ENCODE results near the gene FBL.

Gene FBL

DNA sequence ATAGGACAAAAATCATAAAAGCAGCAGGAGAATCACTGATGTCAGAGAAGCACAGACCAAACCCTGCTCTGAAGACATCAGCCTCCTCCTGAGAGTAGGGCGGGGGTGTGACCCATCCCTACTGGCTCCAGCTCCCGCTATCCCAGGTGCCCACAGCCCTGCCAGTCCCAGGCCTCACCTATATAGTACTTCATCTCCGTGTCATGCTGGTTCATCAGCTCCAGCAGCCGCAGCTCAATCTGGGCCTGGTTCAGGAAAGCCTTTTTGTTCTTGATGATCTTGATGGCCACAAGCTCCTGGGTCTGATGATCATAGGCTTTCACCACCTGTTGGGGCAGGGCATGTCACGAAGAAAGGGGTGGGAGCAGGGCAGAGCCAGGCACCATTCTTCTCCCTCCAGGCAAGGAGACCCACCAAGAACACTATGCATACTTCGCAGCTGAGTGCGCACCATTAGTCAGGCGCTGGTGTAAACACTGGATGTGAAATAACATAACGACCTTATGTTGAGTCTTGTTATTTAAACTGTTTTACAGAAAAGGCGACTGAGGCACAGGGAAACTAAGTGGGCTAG lies 16.4 kb downstream of the FBL start:
- Histone ChIP-seq H3K4me3 (ENCODE audit: low read length, poor library complexity, severe bottlenecking) (no peak overlapping the region), H2AFZ (ENCODE audit: low read length) (no peak overlapping the region), H3K79me2 (ENCODE audit: insufficient read depth, low read length) (peaks cover 21% of the 10 kb centered on the region; the same call in 1 of the 2 replicates), H3K36me3 (ENCODE audit: insufficient read depth, low read length) (peaks cover 44% of the 10 kb centered on the region; the same call in 1 of the 2 replicates), H3K9me3 (ENCODE audit: insufficient read depth, low read depth, low read length) (no peaks in the 10 kb centered on the region), H3K27me3 (ENCODE audit: insufficient read depth, low read length, poor library complexity, severe bottlenecking) (no peaks in the 10 kb centered on the region), H3K9ac (ENCODE audit: low read depth, low read length, poor library complexity, severe bottlenecking) (no peak overlapping the region), H3K4me1 (ENCODE audit: insufficient read depth, low read length, poor library complexity, severe bottlenecking) (peaks cover 13% of the 10 kb centered on the region), H3K4me2 (ENCODE audit: low read depth, low read length, poor library complexity, severe bottlenecking) (no peak overlapping the region), H4K20me1 (ENCODE audit: insufficient read depth, low read length, poor library complexity, severe bottlenecking) (no peaks in the 10 kb centered on the region), H3F3A (ENCODE audit: low read depth) (0 out of 2 replicates have a peak, but pooled peaks cover under 1% of the 10 kb centered on the region), H3K9me2 (replicated peaks; ENCODE audit: low read depth, low read length) (no peaks in the 10 kb centered on the region)
- TF ChIP-seq, protein P1, sequence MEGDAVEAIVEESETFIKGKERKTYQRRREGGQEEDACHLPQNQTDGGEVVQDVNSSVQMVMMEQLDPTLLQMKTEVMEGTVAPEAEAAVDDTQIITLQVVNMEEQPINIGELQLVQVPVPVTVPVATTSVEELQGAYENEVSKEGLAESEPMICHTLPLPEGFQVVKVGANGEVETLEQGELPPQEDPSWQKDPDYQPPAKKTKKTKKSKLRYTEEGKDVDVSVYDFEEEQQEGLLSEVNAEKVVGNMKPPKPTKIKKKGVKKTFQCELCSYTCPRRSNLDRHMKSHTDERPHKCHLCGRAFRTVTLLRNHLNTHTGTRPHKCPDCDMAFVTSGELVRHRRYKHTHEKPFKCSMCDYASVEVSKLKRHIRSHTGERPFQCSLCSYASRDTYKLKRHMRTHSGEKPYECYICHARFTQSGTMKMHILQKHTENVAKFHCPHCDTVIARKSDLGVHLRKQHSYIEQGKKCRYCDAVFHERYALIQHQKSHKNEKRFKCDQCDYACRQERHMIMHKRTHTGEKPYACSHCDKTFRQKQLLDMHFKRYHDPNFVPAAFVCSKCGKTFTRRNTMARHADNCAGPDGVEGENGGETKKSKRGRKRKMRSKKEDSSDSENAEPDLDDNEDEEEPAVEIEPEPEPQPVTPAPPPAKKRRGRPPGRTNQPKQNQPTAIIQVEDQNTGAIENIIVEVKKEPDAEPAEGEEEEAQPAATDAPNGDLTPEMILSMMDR (conservative IDR thresholded peaks at IDR 0.05; ENCODE audit: low read length) = no peak
- TF ChIP-seq EZH2phosphoT487 (IDR thresholded peaks at IDR 0.05; ENCODE audit: borderline replicate concordance) = no peak

DNA sequence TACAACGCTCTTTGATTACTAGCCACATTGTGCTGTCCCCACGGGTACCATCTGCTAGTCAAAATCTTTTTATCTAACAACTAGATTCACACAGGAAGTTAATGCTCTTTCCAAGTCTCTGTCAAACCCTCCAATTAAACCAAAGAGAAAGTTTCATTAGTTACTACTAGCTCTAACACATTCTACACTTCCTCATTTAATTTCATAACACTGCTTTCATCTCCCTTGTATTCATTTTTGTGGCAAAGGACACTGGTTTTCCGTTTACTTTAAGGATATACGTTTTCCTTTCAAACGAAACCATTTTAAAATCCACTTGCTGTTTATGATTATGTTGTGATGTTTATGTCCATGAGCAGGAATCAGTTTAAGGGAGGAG lies 17.5 kb downstream of the FBL start:
- H3K4me3 ChIP-seq (ENCODE audit: low read length, poor library complexity, severe bottlenecking) = no peak overlapping the region
- TF ChIP-seq, protein P1 (conservative IDR thresholded peaks at IDR 0.05; ENCODE audit: low read length) = no peak
- TF ChIP-seq EZH2phosphoT487 (IDR thresholded peaks at IDR 0.05; ENCODE audit: borderline replicate concordance) = no peak
- no peaks in the 10 kb centered on the region for H3F3A ChIP-seq (ENCODE audit: low read depth)
- H4K20me1 ChIP-seq (ENCODE audit: insufficient read depth, low read length, poor library complexity, severe bottlenecking) = no peaks in the 10 kb centered on the region
- H3K27me3 ChIP-seq (ENCODE audit: insufficient read depth, low read length, poor library complexity, severe bottlenecking) = no peaks in the 10 kb centered on the region
- no peaks in the 10 kb centered on the region for H3K9me2 ChIP-seq (replicated peaks; ENCODE audit: low read depth, low read length)
- H3K36me3 ChIP-seq (ENCODE audit: insufficient read depth, low read length) = peaks cover 38% of the 10 kb centered on the region; the same call in 1 of the 2 replicates
- H3K9me3 ChIP-seq (ENCODE audit: insufficient read depth, low read depth, low read length) = no peaks in the 10 kb centered on the region
- no peak overlapping the region for H2AFZ ChIP-seq (ENCODE audit: low read length)
- H3K9ac ChIP-seq (ENCODE audit: low read depth, low read length, poor library complexity, severe bottlenecking) = no peak overlapping the region
- peaks cover 13% of the 10 kb centered on the region for H3K4me1 ChIP-seq (ENCODE audit: insufficient read depth, low read length, poor library complexity, severe bottlenecking)
- H3K4me2 ChIP-seq (ENCODE audit: low read depth, low read length, poor library complexity, severe bottlenecking) = no peak overlapping the region
- peaks cover 25% of the 10 kb centered on the region; the same call in 1 of the 2 replicates for H3K79me2 ChIP-seq (ENCODE audit: insufficient read depth, low read length)

DNA sequence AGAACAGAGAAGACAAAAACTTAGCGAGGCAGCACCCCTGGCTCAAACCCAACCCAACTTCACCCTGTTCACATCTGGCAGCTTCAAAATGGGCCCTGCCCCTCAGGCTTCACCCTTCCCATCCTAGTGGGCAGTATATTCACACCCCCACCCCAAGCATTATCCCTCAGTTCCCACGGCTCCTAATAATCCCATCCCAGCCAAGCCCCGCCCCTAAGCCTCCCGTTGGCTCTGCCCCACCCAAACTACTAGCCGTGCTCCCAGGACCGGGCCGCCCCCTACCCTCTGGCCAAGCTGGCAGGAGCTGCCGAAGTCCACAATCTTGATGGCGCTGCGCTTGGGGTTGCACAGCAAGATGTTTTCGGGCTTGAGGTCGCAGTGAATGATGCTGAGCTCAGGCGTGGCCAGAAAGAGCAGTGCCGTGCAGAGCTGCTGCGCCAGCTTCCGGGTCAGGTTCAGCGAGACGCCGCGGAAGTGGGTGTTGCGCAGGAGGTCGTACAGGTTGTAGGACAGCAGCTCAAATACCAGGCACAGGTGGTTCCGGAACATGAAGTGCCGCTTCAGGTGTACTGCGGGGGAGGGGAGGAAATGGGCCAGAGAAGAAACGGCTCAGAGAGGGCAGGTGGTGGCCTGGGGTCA lies 18.0 kb downstream of the FBL start:
- Histone ChIP-seq H3K36me3 (ENCODE audit: insufficient read depth, low read length) (peaks cover 38% of the 10 kb centered on the region; the same call in 1 of the 2 replicates), H4K20me1 (ENCODE audit: insufficient read depth, low read length, poor library complexity, severe bottlenecking) (no peaks in the 10 kb centered on the region)

More for the DNA sequence above, 18.0 kb downstream of the FBL start:
- no peak overlapping the region for H3K4me3 ChIP-seq (ENCODE audit: low read length, poor library complexity, severe bottlenecking)
- no peak overlapping the region for H3K4me2 ChIP-seq (ENCODE audit: low read depth, low read length, poor library complexity, severe bottlenecking)
- H3F3A ChIP-seq (ENCODE audit: low read depth) = no peaks in the 10 kb centered on the region
- H3K9me3 ChIP-seq (ENCODE audit: insufficient read depth, low read depth, low read length) = no peaks in the 10 kb centered on the region
- TF ChIP-seq, protein P1 (conservative IDR thresholded peaks at IDR 0.05; ENCODE audit: low read length) = no peak
- no peak for TF ChIP-seq EZH2phosphoT487 (IDR thresholded peaks at IDR 0.05; ENCODE audit: borderline replicate concordance)
- H3K9ac ChIP-seq (ENCODE audit: low read depth, low read length, poor library complexity, severe bottlenecking) = no peak overlapping the region
- peaks cover 16% of the 10 kb centered on the region for H3K4me1 ChIP-seq (ENCODE audit: insufficient read depth, low read length, poor library complexity, severe bottlenecking)
- no peaks in the 10 kb centered on the region for H3K27me3 ChIP-seq (ENCODE audit: insufficient read depth, low read length, poor library complexity, severe bottlenecking)
- peaks cover 24% of the 10 kb centered on the region; the same call in 1 of the 2 replicates for H3K79me2 ChIP-seq (ENCODE audit: insufficient read depth, low read length)
- H3K9me2 ChIP-seq (replicated peaks; ENCODE audit: low read depth, low read length) = no peaks in the 10 kb centered on the region
- H2AFZ ChIP-seq (ENCODE audit: low read length) = no peak overlapping the region
